HG03460 (cell line): ENCODE results near the gene OAS1.
A peak's percentile ranks its signal among the peaks of the same experiment; 100 is the strongest.

Experiments used
- ATAC-seq: cut with Tn5 transposase; IDR thresholded peaks from one replicate; pipeline ENCODE4 v1.9.1; 2021; ENCODE audit not compliant: unreplicated experiment

Gene OAS1

DNA sequence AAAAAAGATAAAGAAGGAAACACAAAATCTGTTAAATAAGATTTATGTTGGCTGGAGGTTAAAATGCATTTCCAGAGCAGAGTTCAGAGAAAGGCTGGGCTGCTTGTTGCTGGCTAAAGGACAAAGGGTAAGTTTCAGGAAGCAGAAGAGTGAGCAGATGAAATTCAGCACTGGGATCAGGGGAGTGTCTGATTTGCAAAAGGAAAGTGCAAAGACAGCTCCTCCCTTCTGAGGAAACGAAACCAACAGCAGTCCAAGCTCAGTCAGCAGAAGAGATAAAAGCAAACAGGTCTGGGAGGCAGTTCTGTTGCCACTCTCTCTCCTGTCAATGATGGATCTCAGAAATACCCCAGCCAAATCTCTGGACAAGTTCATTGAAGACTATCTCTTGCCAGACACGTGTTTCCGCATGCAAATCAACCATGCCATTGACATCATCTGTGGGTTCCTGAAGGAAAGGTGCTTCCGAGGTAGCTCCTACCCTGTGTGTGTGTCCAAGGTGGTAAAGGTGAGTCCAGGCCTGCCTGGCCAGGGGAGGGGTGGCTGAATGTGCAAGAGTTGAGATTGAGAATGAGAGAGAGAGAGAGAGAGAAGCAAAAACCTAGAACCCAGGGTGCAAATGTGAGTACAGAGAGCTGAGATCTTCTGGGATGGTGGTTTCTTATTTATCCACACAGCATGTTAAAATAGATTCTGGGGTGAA lies at the start of gene OAS1:
Gene OAS1 (plus strand): TSS at position 251 of the 703 bp plus-strand sequence. CDS start 78 bp downstream, at position 329.
- peak; percentile 70 for ATAC-seq

DNA sequence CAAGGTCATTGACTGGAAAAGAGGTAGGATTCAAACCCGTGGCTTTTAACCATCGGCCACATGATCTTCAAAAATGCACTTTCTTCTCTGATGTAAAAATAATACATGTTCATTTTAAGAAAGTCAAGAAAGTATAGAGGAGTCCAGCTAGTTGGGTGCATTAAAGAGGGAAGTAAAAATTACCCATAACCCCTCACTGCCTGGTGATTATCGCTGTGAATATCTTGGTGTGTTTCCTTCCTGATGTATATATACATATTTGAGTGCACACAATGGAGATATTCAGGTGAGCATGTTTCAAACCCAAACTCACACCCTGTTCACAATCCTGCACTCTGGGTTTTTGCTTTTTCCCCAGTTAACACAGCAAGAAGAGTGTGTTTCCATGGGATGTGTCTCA lies 47.5 kb upstream of the OAS1 start:
- ATAC-seq: no peak

DNA sequence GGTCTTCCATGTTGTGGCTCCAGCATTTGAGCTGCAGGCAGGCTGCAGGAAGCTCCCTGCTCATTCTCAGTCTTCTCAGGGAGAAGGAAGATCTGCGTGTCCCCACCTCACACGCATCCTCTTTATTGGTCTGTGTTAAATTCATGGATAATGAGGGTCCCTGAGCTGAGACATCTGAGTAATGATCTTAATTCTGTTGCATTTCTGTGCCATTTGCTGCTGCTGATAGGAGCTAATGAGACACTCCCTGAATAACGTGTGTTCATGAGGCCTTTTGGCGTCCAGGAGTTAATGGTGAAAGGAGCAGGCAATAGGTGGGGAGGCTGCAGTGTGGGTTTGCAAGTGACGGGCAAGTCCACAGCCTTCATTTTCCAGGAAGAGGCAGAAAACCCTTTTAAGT lies 46.6 kb upstream of the OAS1 start:
- no peak for ATAC-seq

DNA sequence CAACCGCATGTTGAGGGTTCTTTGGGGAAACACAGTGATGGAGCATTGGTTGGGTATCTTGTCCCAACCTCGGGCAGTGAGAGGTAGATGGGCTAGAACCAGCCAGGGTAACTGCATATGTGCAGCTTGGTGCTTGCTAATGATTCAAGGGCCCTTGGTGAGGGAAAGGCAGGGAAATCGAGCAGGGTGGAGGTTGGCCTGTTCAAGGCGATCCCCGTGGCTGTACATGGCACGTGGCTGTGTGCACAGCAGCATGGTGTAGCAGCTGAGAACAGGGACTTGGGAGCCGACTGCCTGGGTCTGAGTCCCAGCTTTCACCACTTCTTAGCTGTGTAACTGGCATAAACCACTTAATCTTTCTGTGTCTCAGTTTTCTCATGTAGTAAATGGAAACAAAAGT lies 45.5 kb upstream of the OAS1 start:
- no peak for ATAC-seq

DNA sequence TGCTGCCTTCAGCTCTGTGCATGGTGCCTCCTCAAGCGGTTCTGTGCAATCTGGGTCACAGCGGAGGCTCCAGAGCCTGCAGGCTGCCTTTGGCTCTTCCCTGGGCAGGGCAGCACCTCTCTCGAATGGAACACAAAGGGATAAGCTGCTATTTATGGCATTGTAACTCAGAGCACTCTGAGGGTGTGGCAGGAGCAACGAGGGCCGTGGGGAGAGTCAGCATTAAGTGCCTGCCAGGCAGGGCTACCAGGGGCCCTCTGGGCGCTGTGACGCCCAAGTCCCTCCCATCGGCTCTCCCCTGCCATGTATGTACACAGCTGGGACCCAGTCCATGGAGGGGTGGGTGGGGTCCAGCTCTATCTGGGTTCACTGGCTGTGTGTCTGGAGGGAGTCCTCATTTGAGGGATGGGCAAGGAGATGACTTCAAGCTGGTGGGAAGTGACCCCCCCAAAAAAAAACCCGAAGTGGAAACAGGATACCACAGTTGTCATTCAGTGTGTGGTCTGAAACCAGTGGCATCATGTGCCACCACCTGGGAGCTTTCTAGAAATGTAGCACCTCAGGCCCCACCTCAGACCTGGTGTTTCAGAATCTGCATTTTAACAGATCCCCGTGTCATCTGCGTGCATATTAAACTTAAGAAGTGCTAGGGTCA lies 44.0 kb upstream of the OAS1 start:
- ATAC-seq: no peak

- ATAC-seq: no peak
These were observed 38.2 kb upstream of the OAS1 start for GRCh38 chr12:112868459-112869041.

- no peak for ATAC-seq
These were observed 37.7 kb upstream of the OAS1 start for GRCh38 chr12:112869091-112869490.

DNA sequence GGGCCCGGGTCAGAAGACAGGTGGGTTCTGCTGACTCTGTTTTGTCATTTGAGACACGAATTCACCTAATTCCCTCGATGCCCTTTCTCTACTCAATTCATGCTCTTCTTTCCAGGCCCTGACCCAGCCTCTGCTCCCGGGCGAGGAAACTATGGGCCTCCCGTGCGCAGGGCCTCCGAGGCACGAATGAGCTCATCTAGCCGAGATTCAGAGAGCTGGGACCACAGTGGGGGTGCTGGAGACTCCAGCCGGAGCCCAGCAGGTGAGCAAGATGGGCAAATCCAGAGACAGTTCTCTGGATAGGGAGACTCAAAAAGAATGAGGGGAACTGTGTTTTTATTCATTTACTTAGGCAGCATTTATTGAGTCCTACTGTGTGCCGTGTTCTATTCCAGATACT lies 37.0 kb upstream of the OAS1 start:
- ATAC-seq: no peak

- ATAC-seq: no peak
These were observed 36.3 kb upstream of the OAS1 start for GRCh38 chr12:112870267-112870980.

- ATAC-seq: no peak
These were observed 31.2 kb upstream of the OAS1 start for GRCh38 chr12:112875608-112876007.

DNA sequence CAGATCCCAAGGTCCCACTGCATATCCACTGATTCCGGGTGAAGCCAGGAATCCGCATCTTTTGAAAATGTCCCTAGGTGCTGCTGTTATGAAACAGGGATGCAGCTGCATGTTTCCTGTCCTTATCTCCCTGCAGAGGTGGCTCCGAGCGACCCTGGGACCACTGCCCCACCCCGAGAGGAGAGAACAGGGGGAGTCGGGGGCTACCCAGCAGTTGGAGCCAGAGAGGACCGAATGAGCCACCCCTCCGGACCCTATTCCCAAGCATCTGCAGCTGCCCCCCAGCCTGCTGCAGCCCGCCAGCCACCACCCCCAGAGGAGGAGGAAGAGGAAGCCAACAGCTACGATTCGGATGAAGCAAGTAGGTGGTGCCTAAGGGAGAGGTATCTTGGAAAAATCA lies 30.3 kb upstream of the OAS1 start:
- ATAC-seq: no peak

GRCh38 chr12:112877006-112877405 lies 29.8 kb upstream of the OAS1 start:
- no peak for ATAC-seq

GRCh38 chr12:112878488-112878887 lies 28.3 kb upstream of the OAS1 start:
- no peak for ATAC-seq

DNA sequence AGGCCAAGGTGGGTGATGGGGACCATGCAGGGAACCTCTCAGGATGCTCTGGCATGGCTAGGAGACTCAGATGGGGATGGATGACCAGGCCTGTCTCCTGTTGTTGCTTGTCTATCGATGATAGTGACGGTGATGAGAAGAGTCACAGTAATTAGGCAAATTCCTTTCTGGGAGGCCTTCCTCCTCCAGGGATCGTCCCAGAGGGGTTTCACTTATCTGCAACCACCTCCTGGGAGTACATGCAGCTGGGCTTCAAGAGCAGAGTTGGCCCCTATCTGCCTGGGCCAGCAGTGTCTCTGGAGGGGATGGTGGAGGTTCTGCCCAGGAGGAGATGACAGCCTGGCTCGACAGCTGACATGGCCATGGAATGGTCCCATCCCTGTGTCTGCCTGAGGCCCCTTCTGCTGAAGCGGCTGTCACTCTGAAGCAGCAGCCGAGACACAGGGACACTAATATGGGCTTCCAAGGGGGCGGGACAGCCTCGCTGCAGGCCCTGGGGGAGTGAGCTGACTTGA lies 27.5 kb upstream of the OAS1 start:
- ATAC-seq: no peak

GRCh38 chr12:112881602-112882001 lies 25.2 kb upstream of the OAS1 start:
- no peak for ATAC-seq

GRCh38 chr12:112885236-112885635 lies 21.5 kb upstream of the OAS1 start:
- no peak for ATAC-seq

DNA sequence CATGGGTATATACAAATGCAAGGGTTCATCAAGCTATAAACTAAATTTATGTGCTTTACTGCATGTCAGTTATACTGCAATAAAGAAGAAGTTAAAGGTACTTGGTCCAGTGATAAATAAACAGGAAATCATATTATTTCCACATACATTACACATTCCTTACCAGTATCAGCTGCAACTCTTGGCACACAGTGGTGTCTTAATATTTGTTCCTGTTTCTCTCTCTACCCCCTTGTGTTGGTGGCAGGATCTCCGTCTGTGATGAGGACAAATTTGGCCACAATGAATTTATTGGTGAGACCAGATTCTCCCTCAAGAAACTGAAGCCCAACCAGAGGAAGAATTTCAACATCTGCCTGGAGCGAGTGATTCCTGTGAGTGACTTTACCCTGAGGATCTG lies 19.2 kb upstream of the OAS1 start:
- no peak for ATAC-seq

DNA sequence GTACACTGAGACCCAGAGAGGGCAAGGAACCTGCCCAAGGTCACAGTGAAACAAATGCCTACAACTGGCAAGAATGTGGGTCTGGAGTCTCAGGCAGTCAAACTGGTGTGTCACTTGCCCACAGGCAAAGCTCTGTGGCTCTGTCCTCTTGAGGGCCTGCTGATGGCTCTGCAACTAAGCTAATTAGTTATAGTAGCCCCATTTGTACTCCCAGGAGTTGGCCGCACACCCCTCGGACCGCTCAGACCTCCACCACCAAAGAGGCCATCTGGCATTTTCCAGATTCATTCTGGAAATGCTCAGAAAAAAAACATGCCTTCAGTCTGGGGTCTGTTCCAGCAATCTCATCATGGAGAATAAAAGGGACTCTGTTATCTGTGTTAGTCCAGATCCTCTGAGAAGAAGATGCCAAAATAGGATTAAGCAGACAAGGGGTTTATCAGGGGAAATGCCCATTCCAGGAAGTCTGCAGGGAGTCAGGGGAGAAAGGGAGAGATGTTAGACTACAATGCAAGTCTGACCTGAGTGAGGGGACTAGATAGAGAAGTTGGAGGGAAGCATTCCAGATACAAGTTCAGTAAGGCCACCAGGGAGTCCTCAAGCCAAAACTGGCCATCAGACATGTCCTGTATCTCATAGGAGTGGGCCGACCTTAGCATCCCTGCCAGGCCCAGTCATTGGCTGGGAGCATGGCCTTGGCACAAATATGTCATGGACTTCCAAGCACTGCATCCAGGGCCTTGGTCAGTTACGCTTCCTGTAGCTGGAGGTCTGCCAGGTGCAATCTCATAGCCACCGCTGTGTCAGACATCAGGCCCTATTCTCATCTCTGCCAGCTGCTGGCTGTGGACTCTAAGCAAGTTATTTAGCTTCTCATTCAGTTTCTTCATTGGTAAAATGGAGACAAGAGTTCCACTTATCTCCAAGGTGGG lies 15.4 kb upstream of the OAS1 start:
- no peak for ATAC-seq

GRCh38 chr12:112892856-112893255 lies 13.9 kb upstream of the OAS1 start:
- no peak for ATAC-seq

GRCh38 chr12:112894128-112894527 lies 12.6 kb upstream of the OAS1 start:
- ATAC-seq: no peak
